DMS53 (cell line): Measurements from ENCODE around the gene C19orf81.

Experiments
- DNase-seq: peaks from one replicate; lab custom pipeline; 2025; lab: John Stamatoyannopoulos, UW

The C19orf81 gene

DNA sequence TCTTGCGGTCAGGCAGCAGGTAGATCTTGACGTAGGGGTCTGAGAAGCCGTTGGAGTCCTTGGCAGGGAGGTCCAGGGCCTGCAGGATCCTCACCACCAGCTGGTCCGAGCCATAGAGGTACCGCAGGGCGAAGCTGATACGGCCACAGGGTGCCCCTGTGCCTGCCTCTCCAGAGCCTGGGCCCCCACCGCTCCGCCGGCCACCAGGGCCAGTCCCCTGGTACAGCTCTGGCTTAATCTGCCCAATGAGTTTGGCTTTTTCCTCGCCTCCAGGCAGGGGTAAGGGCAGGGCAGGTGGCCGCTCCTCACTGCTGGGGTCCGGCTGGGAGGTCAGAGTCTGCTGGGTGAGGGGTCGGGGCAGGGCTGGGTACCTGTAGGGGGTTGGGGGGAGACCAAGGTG lies 19.4 kb upstream of the C19orf81 start:
- no peak for DNase-seq

GRCh38 chr19:50632151-50632835 lies 17.0 kb upstream of the C19orf81 start:
- no peak for DNase-seq

- no peak for DNase-seq
Measured at GRCh38 chr19:50633359-50633758, 15.9 kb upstream of the C19orf81 start.

DNA sequence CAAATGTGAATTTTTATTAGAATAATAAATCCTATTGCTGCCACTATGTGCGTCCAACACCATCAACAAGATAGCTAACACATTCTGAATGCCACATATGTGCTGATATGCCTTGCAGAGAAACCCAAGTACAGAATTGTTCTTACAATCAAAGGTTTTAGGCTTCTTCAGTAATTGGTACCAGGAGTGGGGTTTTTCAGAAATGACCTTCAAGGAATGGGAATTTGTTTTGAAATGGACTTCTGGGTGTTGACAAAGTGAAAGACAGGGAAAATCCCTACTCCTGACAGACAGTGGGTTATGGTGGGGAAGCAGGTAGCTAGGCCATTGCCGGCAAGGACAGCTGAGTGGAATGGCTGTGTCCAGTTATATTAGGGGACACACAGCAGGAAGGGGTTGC lies 15.3 kb upstream of the C19orf81 start:
- no peak for DNase-seq

DNA sequence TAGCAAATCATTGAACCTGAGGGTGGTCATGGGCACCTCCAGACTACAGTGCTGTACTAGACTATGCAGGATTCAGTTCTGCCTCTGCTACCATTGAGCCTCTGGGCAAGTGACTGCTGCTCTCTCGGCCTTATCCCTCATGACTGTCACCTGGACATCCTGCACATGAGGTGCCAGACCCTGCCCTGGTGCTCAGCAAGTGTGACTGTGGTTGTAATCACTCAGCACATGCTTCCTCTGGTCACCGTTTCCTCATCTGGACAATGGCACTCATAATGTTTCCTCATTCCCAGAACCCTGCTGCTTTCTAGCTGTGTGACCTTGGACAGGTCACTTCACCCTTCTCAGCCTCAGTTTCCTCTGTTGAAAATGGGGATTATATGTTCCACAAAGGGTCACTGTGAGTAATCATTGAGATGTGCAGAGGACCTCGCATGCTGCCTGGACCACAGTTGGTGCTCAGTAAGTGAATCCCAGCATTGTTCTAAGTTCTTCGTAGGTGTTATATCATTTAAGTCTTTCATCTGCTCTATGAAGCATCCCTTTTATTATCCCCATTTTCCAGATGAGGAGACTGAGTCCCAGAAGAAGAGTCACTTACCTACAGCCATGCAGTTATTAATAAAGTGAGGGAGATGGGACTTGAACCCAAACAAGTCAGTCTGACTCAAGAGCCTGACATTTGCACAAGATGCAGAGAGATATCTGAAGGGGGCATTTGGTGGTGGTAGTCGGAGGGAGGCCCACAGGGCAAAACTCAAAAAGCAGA lies 12.7 kb upstream of the C19orf81 start:
- DNase-seq, result no peak

DNA sequence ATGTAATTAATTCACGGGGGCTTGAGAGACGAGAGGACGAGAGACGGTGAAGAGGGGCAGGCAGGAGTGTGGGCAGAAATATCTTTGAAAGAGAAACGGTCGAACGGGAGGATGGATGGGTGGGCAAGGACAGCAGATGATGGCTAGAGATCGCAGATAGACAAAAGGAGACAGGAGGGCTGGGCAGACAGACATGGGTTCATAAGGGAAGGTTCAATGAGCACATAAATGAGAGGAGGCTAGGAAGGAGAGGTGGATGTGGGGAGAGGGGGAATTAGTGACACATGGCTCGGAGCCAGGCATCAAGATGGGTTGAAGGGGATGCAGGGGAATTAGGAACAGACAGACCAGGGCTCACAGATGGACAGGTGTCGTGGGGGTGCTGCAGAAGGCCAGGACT lies 10.6 kb upstream of the C19orf81 start:
- DNase-seq, result no peak

- no peak for DNase-seq
Measured at GRCh38 chr19:50639121-50640112, 9.8 kb upstream of the C19orf81 start, which contains the start of gene SYT3. TSS of gene SYT3 (minus strand) at chr19:50639881. CDS start at chr19:50637411, 2,470 bp downstream.

GRCh38 chr19:50640368-50640767 lies 8.9 kb upstream of the C19orf81 start:
- no peak for DNase-seq

GRCh38 chr19:50644315-50644915 lies 4.8 kb upstream of the C19orf81 start:
- no peak for DNase-seq

GRCh38 chr19:50645107-50645506 lies 4.1 kb upstream of the C19orf81 start:
- DNase-seq, result no peak

DNA sequence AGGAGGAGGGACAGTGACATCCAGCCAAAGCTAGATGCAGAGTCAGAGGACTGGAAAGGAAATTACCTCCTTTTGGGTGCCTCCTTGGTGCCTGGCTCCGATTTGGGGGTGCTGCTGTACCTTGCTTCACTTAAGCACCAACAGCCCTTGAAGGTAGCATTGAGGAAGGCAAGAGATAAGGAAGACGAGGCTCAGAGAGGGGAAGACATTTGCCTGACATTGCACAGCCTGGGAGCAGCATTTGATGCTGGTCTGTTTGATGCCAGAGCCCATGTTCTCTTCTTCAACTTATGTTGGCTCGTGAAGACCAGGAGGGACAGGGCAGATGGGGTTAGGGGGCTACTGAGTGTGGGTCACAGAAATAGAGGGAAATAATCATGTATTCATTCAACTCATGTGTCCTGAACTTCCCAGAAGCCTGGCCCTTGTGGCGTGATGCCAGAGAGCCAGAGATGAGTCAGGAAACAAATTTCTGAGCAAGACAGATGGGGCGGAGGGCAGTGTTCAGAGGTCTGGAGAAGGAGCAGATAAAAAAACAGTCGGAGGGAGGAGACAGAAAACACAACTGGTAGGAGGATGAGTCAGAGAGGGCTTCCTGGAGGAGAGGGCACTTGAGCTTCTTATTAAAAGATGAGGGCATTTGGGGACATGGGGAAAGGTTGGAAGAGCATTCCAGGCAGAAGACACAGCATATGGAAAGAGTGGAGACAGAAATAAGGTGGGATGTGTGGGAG lies 3.0 kb upstream of the C19orf81 start:
- DNase-seq, result no peak

GRCh38 chr19:50647879-50648615 lies 1.2 kb upstream of the C19orf81 start:
- no peak for DNase-seq

DNA sequence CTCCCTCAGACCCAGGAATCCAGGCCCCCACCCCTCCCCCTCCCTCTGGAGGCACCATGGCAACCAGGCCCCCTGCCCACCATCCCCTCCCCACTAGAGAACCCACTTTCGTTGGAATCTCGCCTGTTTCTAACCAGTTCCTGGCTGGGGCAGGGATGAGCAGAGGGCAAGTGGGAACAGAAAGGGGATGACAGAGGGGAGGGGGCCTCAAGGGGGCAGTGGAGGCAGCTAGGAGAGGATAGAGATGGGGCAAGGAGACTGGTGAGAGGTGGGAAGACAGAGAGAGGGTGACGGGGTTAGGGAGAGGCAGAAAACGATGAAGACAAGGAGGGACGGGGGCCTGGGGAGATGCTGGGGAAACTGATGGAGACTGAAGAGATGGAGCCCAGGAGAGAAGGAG lies 586 bp upstream of the C19orf81 start:
- no peak for DNase-seq

DNA sequence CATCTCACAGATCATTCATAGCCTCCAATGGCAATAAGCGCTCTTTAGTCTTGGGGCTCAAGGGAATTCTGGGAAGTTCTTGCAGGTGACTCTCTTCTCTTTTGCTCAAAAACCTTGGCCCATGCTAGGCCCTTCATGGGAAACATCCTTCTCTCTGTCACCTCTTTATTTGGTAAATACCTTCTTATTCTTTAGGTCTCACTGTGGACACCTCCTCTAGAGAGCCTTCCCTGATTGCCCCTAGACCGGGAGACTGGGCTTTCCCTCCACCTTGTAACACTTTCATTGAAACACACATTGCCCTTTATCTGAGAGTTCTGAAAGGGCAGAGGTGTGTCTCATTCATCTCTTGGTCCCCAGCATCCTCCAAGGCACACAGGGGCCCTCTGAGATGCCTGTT lies 1.9 kb downstream of the C19orf81 start:
- no peak for DNase-seq

DNA sequence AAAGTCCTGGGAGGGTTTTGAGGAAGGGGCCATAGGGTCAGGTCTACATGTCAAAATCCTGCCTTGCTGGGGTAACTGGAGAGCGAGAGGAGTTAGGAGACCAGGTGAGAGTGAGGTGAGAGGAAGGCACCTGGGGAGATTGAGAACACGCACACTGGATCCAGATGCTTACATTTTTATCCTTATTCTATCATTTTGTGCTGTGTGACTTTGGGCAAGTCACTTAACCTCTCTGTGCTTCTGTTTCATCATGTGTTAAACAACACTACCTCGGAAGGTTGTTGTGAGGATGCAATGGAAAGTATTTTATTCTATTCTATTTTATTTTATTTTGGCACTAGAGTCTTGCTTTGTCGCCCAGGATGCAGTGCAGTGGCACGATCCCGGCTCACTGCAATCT lies 3.5 kb downstream of the C19orf81 start:
- no peak for DNase-seq

DNA sequence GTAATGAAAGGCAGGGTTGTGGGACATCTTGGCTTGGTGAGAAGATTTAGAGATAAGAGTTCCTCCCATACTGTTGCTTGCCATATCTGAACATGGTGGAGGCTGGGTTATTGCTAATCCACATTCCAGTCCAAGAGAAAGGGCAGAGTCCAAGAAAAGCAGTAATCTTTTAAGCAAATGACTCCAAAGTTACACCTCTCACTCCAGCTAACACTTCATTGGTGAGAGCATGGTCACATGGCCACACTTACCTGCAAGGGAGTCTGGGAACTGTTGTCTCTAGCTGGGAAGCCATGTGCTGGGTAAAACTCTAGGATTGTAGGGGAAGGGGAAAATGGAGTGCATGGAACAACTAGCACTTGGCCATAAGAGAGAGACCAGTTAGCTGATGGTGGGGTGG lies 5.6 kb downstream of the C19orf81 start:
- no peak for DNase-seq

DNA sequence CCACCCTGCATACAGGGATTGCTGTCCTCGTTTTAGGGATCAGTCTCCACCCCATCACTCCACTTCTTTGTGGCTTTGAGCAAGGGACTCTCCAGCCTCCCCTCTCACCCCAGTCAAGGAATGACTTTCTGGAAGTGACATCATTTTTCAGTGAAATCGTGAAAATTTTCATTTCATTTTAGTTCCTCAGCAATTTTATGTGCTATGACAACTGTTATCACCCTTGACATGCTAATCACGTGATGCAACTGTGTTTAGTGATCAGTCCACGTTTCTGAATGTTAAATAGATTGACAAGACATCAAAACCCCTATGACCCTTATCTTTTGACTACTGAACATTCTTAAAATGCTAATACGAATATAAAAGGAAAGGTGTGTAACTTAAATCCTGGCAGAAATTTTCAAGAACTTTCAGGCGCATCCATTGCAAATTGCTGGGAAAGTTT lies 8.0 kb downstream of the C19orf81 start:
- DNase-seq, result no peak

DNA sequence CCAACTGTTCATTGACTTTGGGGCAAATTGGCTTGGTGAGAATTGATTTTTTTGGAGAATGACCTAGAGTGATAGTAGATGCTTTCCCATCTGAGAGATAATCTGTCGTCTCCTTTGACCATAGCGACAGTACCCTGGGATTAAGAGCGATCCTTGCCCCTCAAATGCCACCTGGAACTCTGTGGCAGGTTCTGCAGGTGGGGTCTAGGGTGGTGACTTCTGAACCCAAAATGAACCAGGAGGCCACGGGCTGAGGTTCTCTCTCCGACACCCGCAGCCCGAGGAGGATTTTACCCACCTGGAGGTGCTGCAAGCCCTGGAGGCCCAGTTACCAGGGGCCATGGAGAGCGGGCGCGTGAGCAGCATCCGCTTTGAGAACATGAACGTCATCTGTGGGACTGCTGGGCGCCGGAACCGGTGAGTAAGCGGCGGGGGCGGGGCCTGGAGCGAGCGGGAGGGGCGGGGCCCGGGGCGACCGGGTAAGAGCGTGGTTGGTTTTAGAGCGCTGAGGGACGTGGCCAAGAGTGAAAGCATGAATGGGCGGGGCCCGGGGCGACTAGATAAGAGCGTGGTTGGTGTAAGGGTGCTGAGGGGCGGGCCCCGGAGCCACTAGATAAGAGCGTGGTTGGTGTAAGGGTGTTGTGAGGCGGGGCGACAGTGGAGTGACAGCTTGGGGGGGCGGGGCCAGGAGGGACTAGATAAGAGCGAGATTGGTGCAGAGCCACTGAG lies 8.6 kb downstream of the C19orf81 start:
- peak; percentile 28 for DNase-seq

- peak; percentile 9 for DNase-seq
Measured at GRCh38 chr19:50658441-50659317, 9.4 kb downstream of the C19orf81 start.
